Ishikawa (cell line): ENCODE results near the gene RNF180.

Source experiments
- CEBPB ChIP-seq: IDR thresholded peaks from 2 replicates; pipeline ENCODE4 v1.6.1; 2012
- CREB1 ChIP-seq: IDR thresholded peaks from 2 replicates; pipeline ENCODE4 v1.6.1; 2012; ENCODE audit warnings: low read depth
- EGR1 ChIP-seq: IDR thresholded peaks from 2 replicates; pipeline ENCODE4 v1.6.1; 2012
- EP300 ChIP-seq: IDR thresholded peaks from 2 replicates; pipeline ENCODE4 v1.6.1; 2012; ENCODE audit warnings: borderline replicate concordance
- FOXM1 ChIP-seq: IDR thresholded peaks from 2 replicates; pipeline ENCODE4 v1.6.1; 2012; ENCODE audit warnings: low read depth, borderline replicate concordance
- MAX ChIP-seq: IDR thresholded peaks from 2 replicates; pipeline ENCODE4 v1.6.1; 2012
- NFIC ChIP-seq: IDR thresholded peaks from 2 replicates; pipeline ENCODE4 v1.6.1; 2012
- RAD21 ChIP-seq: IDR thresholded peaks from 2 replicates; pipeline ENCODE4 v1.6.1; 2012; ENCODE audit warnings: low read depth
- TAF1 ChIP-seq: IDR thresholded peaks from 2 replicates; pipeline ENCODE4 v1.6.1; 2012; ENCODE audit warnings: low read depth, mild to moderate bottlenecking
- TCF12 ChIP-seq: IDR thresholded peaks from 2 replicates; pipeline ENCODE4 v1.6.1; 2012; ENCODE audit warnings: low read depth
- TEAD4 ChIP-seq: IDR thresholded peaks from 2 replicates; pipeline ENCODE4 v1.6.1; 2012
- YY1 ChIP-seq: IDR thresholded peaks from 2 replicates; pipeline ENCODE4 v1.6.1; 2012; ENCODE audit warnings: low read depth
- ZBTB7A ChIP-seq: IDR thresholded peaks from 2 replicates; pipeline ENCODE4 v1.6.1; 2012; ENCODE audit warnings: low read depth
- TF ChIP-seq, protein P1 (sequence below): IDR thresholded peaks from 2 replicates; pipeline ENCODE4 v1.6.1; 2012; ENCODE audit warnings: low read depth, mild to moderate bottlenecking
- TF ChIP-seq, protein P2 (sequence below): IDR thresholded peaks from 2 replicates; pipeline ENCODE4 v1.6.1; 2012

The RNF180 gene

GRCh38 chr5:64209353-64209752, 43.7 kb downstream of the RNF180 start:
- TF ChIP-seq, protein P1, sequence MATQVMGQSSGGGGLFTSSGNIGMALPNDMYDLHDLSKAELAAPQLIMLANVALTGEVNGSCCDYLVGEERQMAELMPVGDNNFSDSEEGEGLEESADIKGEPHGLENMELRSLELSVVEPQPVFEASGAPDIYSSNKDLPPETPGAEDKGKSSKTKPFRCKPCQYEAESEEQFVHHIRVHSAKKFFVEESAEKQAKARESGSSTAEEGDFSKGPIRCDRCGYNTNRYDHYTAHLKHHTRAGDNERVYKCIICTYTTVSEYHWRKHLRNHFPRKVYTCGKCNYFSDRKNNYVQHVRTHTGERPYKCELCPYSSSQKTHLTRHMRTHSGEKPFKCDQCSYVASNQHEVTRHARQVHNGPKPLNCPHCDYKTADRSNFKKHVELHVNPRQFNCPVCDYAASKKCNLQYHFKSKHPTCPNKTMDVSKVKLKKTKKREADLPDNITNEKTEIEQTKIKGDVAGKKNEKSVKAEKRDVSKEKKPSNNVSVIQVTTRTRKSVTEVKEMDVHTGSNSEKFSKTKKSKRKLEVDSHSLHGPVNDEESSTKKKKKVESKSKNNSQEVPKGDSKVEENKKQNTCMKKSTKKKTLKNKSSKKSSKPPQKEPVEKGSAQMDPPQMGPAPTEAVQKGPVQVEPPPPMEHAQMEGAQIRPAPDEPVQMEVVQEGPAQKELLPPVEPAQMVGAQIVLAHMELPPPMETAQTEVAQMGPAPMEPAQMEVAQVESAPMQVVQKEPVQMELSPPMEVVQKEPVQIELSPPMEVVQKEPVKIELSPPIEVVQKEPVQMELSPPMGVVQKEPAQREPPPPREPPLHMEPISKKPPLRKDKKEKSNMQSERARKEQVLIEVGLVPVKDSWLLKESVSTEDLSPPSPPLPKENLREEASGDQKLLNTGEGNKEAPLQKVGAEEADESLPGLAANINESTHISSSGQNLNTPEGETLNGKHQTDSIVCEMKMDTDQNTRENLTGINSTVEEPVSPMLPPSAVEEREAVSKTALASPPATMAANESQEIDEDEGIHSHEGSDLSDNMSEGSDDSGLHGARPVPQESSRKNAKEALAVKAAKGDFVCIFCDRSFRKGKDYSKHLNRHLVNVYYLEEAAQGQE, result no peak
- TF ChIP-seq EP300, result no peak
- no peak for TF ChIP-seq FOXM1
- TF ChIP-seq ZBTB7A, result no peak
- TF ChIP-seq TCF12, result no peak
- TF ChIP-seq TEAD4, result no peak
- TF ChIP-seq, protein P2, sequence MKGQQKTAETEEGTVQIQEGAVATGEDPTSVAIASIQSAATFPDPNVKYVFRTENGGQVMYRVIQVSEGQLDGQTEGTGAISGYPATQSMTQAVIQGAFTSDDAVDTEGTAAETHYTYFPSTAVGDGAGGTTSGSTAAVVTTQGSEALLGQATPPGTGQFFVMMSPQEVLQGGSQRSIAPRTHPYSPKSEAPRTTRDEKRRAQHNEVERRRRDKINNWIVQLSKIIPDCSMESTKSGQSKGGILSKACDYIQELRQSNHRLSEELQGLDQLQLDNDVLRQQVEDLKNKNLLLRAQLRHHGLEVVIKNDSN, result no peak

- TF ChIP-seq, protein P1, result no peak
- no peak for TF ChIP-seq EP300
- no peak for TF ChIP-seq NFIC
- no peak for TF ChIP-seq FOXM1
- no peak for TF ChIP-seq EGR1
- TF ChIP-seq TCF12, result no peak
- no peak for TF ChIP-seq TAF1
- TF ChIP-seq CREB1, result no peak
- no peak for TF ChIP-seq CEBPB
- TF ChIP-seq YY1, result no peak
These were observed 45.2 kb downstream of the RNF180 start for GRCh38 chr5:64210866-64211265.

DNA sequence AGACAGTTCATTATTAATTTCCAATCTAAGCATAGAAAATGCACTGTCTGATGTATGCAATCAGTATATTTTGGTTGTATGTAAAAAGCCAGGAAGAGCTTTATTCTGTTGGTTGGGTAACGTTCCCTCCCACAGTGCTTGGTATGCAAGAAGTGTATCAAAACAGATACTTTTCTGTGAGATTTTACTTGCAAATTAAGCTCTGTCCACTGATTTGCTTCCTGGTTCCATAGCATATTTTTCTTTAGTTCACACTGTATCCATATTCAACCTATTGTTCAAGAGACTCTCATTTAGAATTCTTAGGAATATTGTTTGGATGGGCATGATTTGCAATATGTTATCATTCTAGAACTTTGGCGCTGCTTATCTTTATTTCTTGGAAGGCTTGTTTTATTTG, 47.4 kb downstream of the RNF180 start:
- TF ChIP-seq ZBTB7A (no peak), FOXM1 (no peak), EGR1 (no peak), CREB1 (no peak), EP300 (no peak), TEAD4 (no peak), RAD21 (no peak), TCF12 (no peak), TAF1 (no peak), YY1 (no peak), MAX (no peak)
- TF ChIP-seq, protein P1, result no peak
- TF ChIP-seq, protein P2, result no peak

DNA sequence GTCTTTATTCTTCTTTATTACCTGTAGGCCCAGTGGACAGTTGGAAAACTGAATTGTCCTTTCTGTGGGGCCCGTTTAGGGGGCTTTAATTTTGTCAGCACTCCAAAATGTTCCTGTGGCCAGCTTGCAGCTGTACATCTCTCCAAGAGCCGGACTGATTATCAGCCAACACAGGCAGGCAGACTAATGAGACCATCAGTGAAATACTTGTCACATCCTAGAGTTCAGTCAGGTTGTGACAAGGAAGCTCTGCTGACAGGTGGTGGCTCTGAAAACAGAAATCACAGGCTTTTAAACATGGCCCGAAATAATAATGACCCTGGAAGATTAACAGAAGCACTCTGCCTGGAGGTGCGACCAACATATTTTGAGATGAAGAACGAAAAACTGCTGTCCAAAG, 47.9 kb downstream of the RNF180 start:
- no peak for TF ChIP-seq YY1

DNA sequence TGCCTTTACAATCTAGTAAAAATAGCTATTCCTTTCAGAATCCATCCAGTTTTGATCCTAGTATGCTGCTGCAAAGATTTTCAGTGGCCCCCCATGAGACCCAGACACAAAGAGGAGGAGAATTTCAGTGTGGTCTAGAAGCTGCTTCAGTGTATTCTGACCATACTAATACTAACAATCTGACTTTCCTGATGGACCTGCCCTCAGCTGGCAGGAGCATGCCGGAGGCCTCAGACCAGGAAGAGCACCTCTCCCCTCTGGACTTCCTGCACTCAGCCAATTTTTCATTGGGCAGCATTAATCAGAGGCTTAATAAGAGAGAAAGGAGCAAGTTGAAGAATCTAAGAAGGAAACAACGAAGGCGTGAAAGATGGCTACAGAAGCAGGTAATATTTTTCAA, 48.5 kb downstream of the RNF180 start:
- no peak for TF ChIP-seq TEAD4
- TF ChIP-seq TAF1, result no peak
- TF ChIP-seq CREB1, result no peak
- no peak for TF ChIP-seq EGR1
- no peak for TF ChIP-seq MAX
- no peak for TF ChIP-seq EP300
- no peak for TF ChIP-seq NFIC
- no peak for TF ChIP-seq ZBTB7A
- no peak for TF ChIP-seq RAD21
- no peak for TF ChIP-seq CEBPB
- TF ChIP-seq YY1, result no peak
